AG09319 (cell line): Measurements from ENCODE around the gene UBE2O.

Source experiments
- DNase-seq: peaks from one replicate; pipeline ENCODE4 v3.0.0-alpha.2; 2010; ENCODE audit warnings: low read depth; ENCODE audit errors: extremely low read depth
- TF ChIP-seq, protein P1 (sequence below): IDR thresholded peaks from 2 replicates; pipeline ENCODE4 v1.5.1; 2011; ENCODE audit warnings: low read depth, mild to moderate bottlenecking, inconsistent platforms, low read length, moderate library complexity

UBE2O gene

DNA sequence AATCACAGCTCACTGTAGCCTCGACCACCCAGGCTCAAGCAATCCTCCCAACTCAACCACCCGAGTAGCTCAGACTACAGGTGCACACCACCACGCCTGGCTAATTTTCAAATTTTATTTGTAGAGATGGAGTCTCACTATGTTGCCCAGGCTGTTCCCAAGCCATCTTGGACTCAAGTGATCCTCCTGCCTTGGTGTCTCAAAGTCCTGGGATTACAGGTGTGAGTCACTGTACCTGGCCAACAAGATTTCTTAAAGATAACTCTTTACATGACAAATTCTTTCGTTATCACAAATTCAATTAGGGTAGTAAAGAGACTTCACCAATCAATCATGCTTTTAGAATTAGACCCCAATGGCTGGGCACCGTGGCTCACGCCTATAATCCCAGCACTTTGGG lies 111.7 kb downstream of the UBE2O start:
- TF ChIP-seq, protein P1, sequence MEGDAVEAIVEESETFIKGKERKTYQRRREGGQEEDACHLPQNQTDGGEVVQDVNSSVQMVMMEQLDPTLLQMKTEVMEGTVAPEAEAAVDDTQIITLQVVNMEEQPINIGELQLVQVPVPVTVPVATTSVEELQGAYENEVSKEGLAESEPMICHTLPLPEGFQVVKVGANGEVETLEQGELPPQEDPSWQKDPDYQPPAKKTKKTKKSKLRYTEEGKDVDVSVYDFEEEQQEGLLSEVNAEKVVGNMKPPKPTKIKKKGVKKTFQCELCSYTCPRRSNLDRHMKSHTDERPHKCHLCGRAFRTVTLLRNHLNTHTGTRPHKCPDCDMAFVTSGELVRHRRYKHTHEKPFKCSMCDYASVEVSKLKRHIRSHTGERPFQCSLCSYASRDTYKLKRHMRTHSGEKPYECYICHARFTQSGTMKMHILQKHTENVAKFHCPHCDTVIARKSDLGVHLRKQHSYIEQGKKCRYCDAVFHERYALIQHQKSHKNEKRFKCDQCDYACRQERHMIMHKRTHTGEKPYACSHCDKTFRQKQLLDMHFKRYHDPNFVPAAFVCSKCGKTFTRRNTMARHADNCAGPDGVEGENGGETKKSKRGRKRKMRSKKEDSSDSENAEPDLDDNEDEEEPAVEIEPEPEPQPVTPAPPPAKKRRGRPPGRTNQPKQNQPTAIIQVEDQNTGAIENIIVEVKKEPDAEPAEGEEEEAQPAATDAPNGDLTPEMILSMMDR, result no peak

More for the DNA sequence above, 111.7 kb downstream of the UBE2O start:
- no peak for DNase-seq
